Muscle of leg (tissue), 11 donors: ENCODE measurements around the gene SHC2. TPM values are rescaled to one million over a fixed set of nuclear protein-coding genes. Genes with fewer than 3 reads are reported as not detected.
"Not testable (repeated sequence)": the region's sequence is repeated elsewhere in the genome, so short reads cannot be mapped to it uniquely, and the experiment has no call there.

Source experiments
- DNase-seq: peaks from one replicate; pipeline ENCODE4 v3.0.0; 2013
- H3K27ac ChIP-seq: one replicate; pipeline ENCODE4 v1.5.1; 2013; ENCODE audit warnings: mild to moderate bottlenecking, low read length, control low read depth
- H3K27me3 ChIP-seq: one replicate; pipeline ENCODE4 v1.6.1; 2013; ENCODE audit warnings: low read length; ENCODE audit not compliant: control insufficient read depth, insufficient read depth
- H3K36me3 ChIP-seq: one replicate; pipeline ENCODE4 v1.6.1; 2013; ENCODE audit warnings: low read length; ENCODE audit not compliant: control insufficient read depth, insufficient read depth
- H3K4me1 ChIP-seq: one replicate; pipeline ENCODE4 v1.6.1; 2013; ENCODE audit warnings: low read length; ENCODE audit not compliant: control insufficient read depth, insufficient read depth
- H3K4me3 ChIP-seq: one replicate; pipeline ENCODE4 v1.5.1; 2013; ENCODE audit warnings: low read length, control low read depth
- H3K9me3 ChIP-seq: replicated peaks from 2 replicates; pipeline ENCODE4 v1.6.1; 2013; ENCODE audit warnings: low read depth, low read length; ENCODE audit not compliant: control insufficient read depth
- WGBS: methylation state at CpG from one replicate; pipeline ENCODE4 v1.1.5; 2013; ENCODE audit warnings: missing lambda C conversion rate; ENCODE audit not compliant: insufficient coverage; 5-methylcytosine and 5-hydroxymethylcytosine counted together
- polyA plus RNA-seq, 8 donors: library from polyadenylated mRNA; unstranded; fragments of 120-200 nt; gene quantifications; one replicate each; pipeline versions ENCODE4 v1.2.1 to v1.2.3, GENCODE V29; 2013; ENCODE audit warnings: inconsistent platforms in 1 of 8, low replicate concordance in 1 of 8; ENCODE audit not compliant: insufficient read length in 8 of 8, insufficient read depth in 1 of 8
- total RNA-seq: library from RNA; stranded (reverse); fragments of 120-200 nt; gene quantifications from one replicate; pipeline ENCODE4 v1.2.4, GENCODE V29; 2013

The SHC2 gene
- total and polyA plus RNA-seq, 9 donors, result 13.9 to 46.6 (median 31.5) TPM

- Histone ChIP-seq H3K36me3 (peaks cover 3% of the 10 kb centered on the region), H3K4me1 (peaks cover 17% of the 10 kb centered on the region), H3K27me3 (peaks cover 23% of the 10 kb centered on the region), H3K9me3 (peaks cover 7% of the 10 kb centered on the region), H3K27ac (no peak overlapping the region), H3K4me3 (no peak overlapping the region)
- 82% methylated on average over 13 of the region's 15 CpGs for WGBS
- DNase-seq, result no peak
These were observed 46.9 kb downstream of the SHC2 start for GRCh38 chr19:413756-414420.

DNA sequence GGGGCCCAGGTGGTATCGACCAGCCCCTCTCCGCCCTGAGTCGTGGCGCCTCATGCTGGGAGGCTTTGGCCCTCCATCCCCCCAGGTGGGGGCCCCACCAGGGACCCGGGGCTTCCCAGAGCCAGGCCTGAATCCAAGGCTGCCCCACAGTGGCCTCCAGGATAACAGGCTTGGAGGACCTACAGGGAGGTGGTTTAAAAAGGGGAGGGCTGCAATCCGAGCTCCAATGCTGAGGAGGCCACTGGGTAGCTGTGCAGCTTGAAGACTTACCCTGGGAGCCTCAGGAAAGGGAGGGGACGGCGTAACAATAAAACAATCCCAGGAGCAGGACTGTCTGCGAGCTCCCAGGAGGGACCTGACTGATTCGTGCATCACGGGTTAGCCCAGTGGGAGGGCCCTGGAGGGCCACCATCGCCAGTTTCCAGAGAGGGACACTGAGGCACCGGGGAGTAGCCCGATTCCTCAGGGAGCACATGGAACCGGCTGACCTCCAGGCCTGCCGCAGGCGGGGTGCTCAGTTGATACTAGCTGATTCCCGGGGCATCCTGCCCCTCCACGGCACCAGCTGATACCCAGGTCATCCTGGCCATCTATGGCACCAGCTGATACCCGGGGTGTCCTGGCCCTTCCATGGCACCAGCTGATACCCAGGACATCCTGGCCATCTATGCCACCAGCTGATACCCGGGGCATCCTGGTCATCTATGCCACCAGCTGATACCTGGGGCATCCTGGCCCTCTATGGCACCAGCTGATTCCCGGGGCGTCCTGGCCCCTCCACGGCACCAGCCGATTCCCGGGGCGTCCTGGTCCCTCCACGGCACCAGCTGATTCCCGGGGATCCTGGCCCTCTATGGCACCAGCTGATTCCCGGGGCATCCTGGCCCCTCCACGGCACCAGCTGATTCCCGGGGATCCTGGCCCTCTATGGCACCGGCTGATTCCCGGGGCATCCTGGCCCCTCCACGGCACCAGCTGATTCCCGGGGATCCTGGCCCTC is 48.2 kb downstream of the SHC2 start:
- peak; percentile 37 for DNase-seq
- Histone ChIP-seq H3K9me3 (peaks cover 7% of the 10 kb centered on the region), H3K4me1 (peaks cover 24% of the 10 kb centered on the region), H3K27ac (no peak overlapping the region), H3K36me3 (peaks cover 3% of the 10 kb centered on the region), H3K27me3 (peaks cover 27% of the 10 kb centered on the region), H3K4me3 (no peak overlapping the region)
- WGBS, result 36% methylated on average over 25 of the region's 36 CpGs

GRCh38 chr19:411723-412355 is 49.0 kb downstream of the SHC2 start:
- DNase-seq, result no peak
- peaks cover 27% of the 10 kb centered on the region for H3K27me3 ChIP-seq

DNA sequence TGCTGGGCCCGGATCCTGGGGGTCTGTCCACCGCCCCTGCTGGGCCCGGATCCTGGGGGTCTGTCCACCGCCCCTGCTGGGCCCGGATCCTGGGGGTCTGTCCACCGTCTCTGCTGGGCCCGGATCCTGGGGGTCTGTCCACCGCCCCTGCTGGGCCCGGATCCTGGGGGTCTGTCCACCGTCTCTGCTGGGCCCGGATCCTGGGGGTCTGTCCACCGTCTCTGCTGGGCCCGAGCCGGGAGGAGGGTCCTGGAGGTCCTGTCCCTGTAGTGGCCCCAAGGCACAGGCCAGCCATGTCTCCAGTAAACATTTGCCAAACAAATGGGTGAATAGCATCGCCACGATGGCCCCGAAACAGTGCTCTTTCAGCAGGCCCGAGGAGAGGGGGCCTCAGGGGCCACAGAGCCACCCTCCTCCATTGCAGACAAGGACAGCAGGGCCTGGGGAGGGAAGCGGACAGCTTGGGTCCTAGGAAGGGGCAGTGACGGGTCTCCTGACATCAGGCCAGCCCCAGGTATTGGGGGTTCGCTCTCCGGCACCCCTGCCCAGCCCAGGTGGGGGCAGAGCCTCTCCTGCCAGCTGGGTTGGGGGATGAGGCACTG is 49.6 kb downstream of the SHC2 start:
- H3K27ac ChIP-seq, H3K4me3 ChIP-seq, H3K9me3 ChIP-seq, H3K36me3 ChIP-seq, DNase-seq: not testable (repeated sequence)
- H3K4me1 ChIP-seq, result peaks cover 24% of the 10 kb centered on the region
- peaks cover 30% of the 10 kb centered on the region for H3K27me3 ChIP-seq
- whole genome bisulfite sequencing, result 93% methylated on average over 12 of the region's 22 CpGs

More at GRCh38 chr19:411723-412355, 49.0 kb downstream of the SHC2 start:
- peaks cover 3% of the 10 kb centered on the region for H3K36me3 ChIP-seq
- H3K9me3 ChIP-seq, result peaks cover 7% of the 10 kb centered on the region
- no peak overlapping the region for H3K27ac ChIP-seq
- WGBS, result 45% methylated on average over 13 of the region's 13 CpGs
- H3K4me3 ChIP-seq, result no peak overlapping the region
- H3K4me1 ChIP-seq, result peaks cover 24% of the 10 kb centered on the region

DNA sequence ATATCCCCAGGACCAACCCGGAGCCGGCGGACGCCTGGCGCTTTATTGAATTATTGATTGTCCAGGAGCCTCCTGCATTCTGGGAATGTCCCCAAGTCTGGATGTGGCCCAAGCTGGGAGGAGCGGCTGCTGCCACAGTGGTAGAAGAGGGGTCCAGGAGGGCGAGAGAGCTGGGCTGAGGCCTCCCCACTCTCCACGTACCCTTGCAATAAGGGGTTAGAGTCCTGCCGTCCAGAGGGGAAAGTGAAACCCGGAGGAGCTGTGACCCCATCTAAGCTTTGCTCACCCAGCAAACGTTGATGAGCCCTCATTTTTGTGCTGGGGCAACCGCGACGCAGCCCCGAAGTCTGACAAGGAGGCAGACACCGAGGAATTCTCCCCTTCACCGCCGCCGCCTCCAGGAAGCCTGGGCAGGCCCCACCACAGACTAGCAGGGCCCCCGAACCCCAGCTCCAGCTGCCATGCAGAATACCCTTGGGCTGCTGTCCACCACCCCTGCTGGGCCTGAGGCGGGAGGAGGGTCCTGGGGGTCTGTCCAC is 50.5 kb downstream of the SHC2 start:
- Histone ChIP-seq H3K4me1 (peaks cover 24% of the 10 kb centered on the region), H3K36me3 (no peaks in the 10 kb centered on the region), H3K4me3 (no peak overlapping the region), H3K9me3 (peaks cover 7% of the 10 kb centered on the region), H3K27me3 (peaks cover 38% of the 10 kb centered on the region), H3K27ac (no peak overlapping the region)
- WGBS, result 79% methylated on average over 16 of the region's 21 CpGs
- DNase-seq, result no peak

DNA sequence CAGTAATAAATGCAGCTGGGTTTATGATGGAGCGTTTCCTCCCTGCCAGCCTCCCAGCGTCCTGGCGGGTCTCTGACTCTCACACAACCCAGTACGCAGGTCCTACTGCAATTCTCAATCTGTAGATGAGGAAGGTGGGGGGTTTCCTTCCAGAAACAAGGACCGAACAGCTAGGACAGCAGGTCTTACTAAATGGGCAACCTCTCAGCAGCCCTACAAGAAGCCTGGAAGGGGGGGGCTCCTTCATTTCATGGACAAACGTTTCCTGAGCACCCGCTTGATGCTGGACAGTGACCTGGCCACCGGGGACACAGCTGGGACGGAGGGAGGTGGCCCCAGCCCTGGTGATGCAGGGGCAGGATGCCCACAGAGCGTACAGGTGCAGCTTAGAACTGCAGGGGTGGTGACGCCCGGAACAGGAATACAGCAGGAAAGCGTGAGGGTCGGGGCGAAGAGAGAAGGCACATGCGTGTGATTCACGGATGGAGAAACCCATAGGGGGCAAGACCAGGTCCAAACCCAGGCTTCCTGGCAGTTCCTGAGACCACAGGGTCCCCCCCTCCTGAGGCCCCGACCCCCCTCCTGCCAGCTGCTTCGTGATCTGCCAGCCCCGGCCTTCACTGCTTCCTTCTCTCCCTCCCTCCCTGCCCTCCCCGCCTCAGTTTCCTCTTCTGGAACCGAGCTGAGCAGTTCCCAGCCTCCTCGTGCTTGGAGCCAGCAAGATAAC is 51.2 kb downstream of the SHC2 start:
- peaks cover 7% of the 10 kb centered on the region for H3K9me3 ChIP-seq
- H3K36me3 ChIP-seq, result no peaks in the 10 kb centered on the region
- H3K27me3 ChIP-seq, result peaks cover 40% of the 10 kb centered on the region
- DNase-seq, result peak; percentile 34
- no peak overlapping the region for H3K27ac ChIP-seq
- H3K4me1 ChIP-seq, result peaks cover 24% of the 10 kb centered on the region
- WGBS, result 7% methylated on average over 18 of the region's 23 CpGs
- peak overlapping the region; percentile 35 for H3K4me3 ChIP-seq

DNA sequence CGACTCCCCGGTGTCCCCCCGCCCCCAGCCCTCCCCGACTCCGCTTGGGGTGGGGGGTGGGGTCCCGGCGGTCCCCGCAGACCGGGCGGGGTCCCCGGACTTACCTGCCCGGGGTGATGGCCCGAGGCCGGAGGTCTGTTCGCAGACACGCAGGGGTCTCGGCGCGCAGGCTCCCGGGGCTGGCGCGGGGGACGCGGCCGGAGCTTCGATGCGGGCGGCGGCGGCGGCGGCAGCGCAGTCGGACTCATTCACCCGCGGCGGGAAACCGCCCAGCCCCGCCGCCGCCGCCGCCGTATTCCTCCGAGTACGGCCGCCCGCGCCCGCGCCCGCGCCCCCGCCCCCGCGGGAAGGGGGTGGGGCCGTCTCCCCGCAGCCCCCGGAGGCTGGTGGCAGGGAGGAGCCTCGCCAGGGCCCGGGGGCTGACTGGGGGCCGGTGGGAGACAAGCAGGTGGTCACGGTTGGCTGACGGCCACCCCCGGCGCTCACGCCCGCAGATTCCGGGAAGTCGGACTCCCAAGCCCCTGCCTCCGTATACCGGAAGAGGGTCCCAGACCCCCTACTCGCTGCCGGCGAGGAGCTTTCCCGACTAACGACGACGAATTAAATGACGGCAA is 51.8 kb downstream of the SHC2 start, which contains the start of gene C2CD4C:
TSS of gene C2CD4C (minus strand) at position 246 of the 614 bp plus-strand sequence. CDS start 786 bp downstream, outside the sequence.
- H3K4me1 ChIP-seq, result peaks cover 24% of the 10 kb centered on the region
- no peaks in the 10 kb centered on the region for H3K36me3 ChIP-seq
- H3K4me3 ChIP-seq, result peak within 1 kb of the TSS; percentile 38
- H3K27ac ChIP-seq, result no peak within 1 kb of the TSS
- under 1% methylated on average over 68 of the region's 80 CpGs for whole genome bisulfite sequencing
- DNase-seq, result peak; percentile 50
- peaks cover 40% of the 10 kb centered on the region for H3K27me3 ChIP-seq
- H3K9me3 ChIP-seq, result peaks cover 7% of the 10 kb centered on the region

- peaks cover 40% of the 10 kb centered on the region for H3K27me3 ChIP-seq
- 1% methylated on average over 9 of the region's 30 CpGs for WGBS
- no peak overlapping the region for H3K27ac ChIP-seq
These were observed 52.4 kb downstream of the SHC2 start for GRCh38 chr19:408441-408901.

More at GRCh38 chr19:408441-408901, 52.4 kb downstream of the SHC2 start:
- H3K36me3 ChIP-seq, result no peaks in the 10 kb centered on the region
- peaks cover 7% of the 10 kb centered on the region for H3K9me3 ChIP-seq
- peak overlapping the region; percentile 38 for H3K4me3 ChIP-seq
- no peak for DNase-seq
- peaks cover 24% of the 10 kb centered on the region for H3K4me1 ChIP-seq
